K562 (cell line): ENCODE results near the gene SLC25A20. TPM values are rescaled to one million over a fixed set of nuclear protein-coding genes. Genes with fewer than 3 reads are reported as not detected.
"Not testable (repeated sequence)": the region's sequence is repeated elsewhere in the genome, so short reads cannot be mapped to it uniquely, and the experiment has no call there.

Experiments used
- ATAC-seq: fragments of 200-7000 bp; cut with Tn5 transposase; 3 replicates; pipeline ENCODE4 v1.9.1; 2020; ENCODE audit warnings: moderate library complexity
- BruUV-seq: library from RNA; stranded (reverse); fragments of 400-500 nt; replicated peaks from 2 replicates; lab custom pipeline; 2021; lab: Mats Ljungman, UMichigan
- CTCF ChIA-PET: fragments of 300-600 bp; formaldehyde crosslinking; extraction: SDS; loops from one replicate; lab custom pipeline; 2021; ENCODE audit warnings: low intra/inter-chr PET ratio; lab: Yijun Ruan, JAX
- POLR2A ChIA-PET: fragments of 300-600, 350-650 bp; sonication (Branson Sonifier 250); formaldehyde crosslinking; extraction: SDS; loops from one replicate; lab custom pipeline; 2021; ENCODE audit warnings: antibody characterized with exemption, inconsistent platforms; lab: Yijun Ruan, JAX
- DNase-seq, 4 experiments: peaks; one replicate each; pipeline versions ENCODE4 v3.0.0 to v3.0.0-alpha.2; 2011 to 2018; ENCODE audit warnings: low spot score in 3 of 4, mixed read lengths in 3 of 4; ENCODE audit errors: extremely low read depth in 1 of 4
- FAIRE-seq: peaks from 2 replicates; lab custom pipeline; 2011; peaks lifted over from hg19 to GRCh38; lab: Jason Lieb, UNC
- H2AFZ ChIP-seq: 2 replicates; pipeline ENCODE4 v1.6.0; 2011; ENCODE audit warnings: low read depth, low read length, control low read depth, inconsistent platforms
- H3K27ac ChIP-seq: fragments of 200-600 bp; 3 replicates; pipeline ENCODE4 v1.8.0; 2011; ENCODE audit warnings: low read depth, mild to moderate bottlenecking, control low read depth, inconsistent platforms, low read length, moderate library complexity, mixed read lengths; ENCODE audit errors: extremely low read depth
- H3K27me3 ChIP-seq, 2 experiments: fragments of 300-600 bp in 1 of 2; 2 replicates in 1 of 2; 3 replicates in 1 of 2; pipeline versions ENCODE4 v1.6.0 to v1.8.0; 2011; ENCODE audit warnings: inconsistent platforms in 2 of 2, low read length in 2 of 2, mild to moderate bottlenecking in 1 of 2, mixed read lengths in 1 of 2, moderate library complexity in 1 of 2; ENCODE audit not compliant: control insufficient read depth in 2 of 2, insufficient read depth in 2 of 2
- H3K36me3 ChIP-seq: fragments of 300-600 bp; 3 replicates; pipeline ENCODE4 v1.8.0; 2011; ENCODE audit warnings: mild to moderate bottlenecking, low read length, inconsistent platforms; ENCODE audit not compliant: control insufficient read depth, insufficient read depth
- H3K4me1 ChIP-seq, 2 experiments: fragments of 200-600 bp in 1 of 2; replicated peaks in 1 of 2; 2 replicates in 1 of 2; 3 replicates in 1 of 2; pipeline versions ENCODE4 v1.5.1 to v1.8.0; 2011; ENCODE audit warnings: inconsistent platforms in 2 of 2, low read length in 2 of 2, mild to moderate bottlenecking in 1 of 2, mixed read lengths in 1 of 2, moderate library complexity in 1 of 2; ENCODE audit not compliant: control insufficient read depth in 2 of 2, insufficient read depth in 2 of 2
- H3K4me2 ChIP-seq: 2 replicates; pipeline ENCODE4 v1.6.1; 2011; ENCODE audit warnings: low read length, control low read depth, inconsistent platforms, mixed read lengths; ENCODE audit not compliant: insufficient read depth
- H3K4me3 ChIP-seq: fragments of 200-600 bp; sonication (generic), shearing (Covaris generic); 2 replicates; pipeline ENCODE4 v1.5.1; 2016; ENCODE audit warnings: control low read depth, inconsistent platforms
- H3K79me2 ChIP-seq: fragments of 200-600 bp; 3 replicates; pipeline ENCODE4 v1.8.0; 2011; ENCODE audit warnings: low read length, inconsistent platforms; ENCODE audit not compliant: control insufficient read depth, insufficient read depth
- H3K9ac ChIP-seq, 2 experiments: 2 replicates each; pipeline versions ENCODE4 v1.6.0 to v1.6.1; 2011; ENCODE audit warnings: low read depth in 2 of 2, low read length in 2 of 2, control low read depth in 1 of 2, inconsistent platforms in 1 of 2, mild to moderate bottlenecking in 1 of 2, mixed read lengths in 1 of 2; ENCODE audit not compliant: insufficient read depth in 1 of 2
- H3K9me1 ChIP-seq: one replicate; pipeline ENCODE4 v1.6.0; 2011; ENCODE audit warnings: inconsistent platforms, mild to moderate bottlenecking, low read length, moderate library complexity; ENCODE audit not compliant: control insufficient read depth, insufficient read depth
- H3K9me3 ChIP-seq: replicated peaks from 2 replicates; pipeline ENCODE4 v1.5.1; 2011; ENCODE audit warnings: low read depth, low read length, inconsistent platforms; ENCODE audit not compliant: control insufficient read depth, insufficient read depth
- H4K20me1 ChIP-seq: replicated peaks from 2 replicates; pipeline ENCODE4 v1.6.1; 2011; ENCODE audit warnings: low read length, inconsistent platforms, mixed read lengths; ENCODE audit not compliant: control insufficient read depth, insufficient read depth
- EWSR1 ChIP-seq: fragments of 450-650 bp; IDR thresholded peaks from 2 replicates; pipeline ENCODE4 v1.6.1; 2018; ENCODE audit warnings: borderline replicate concordance, mild to moderate bottlenecking, low read depth, moderate library complexity; ENCODE audit not compliant: partially characterized antibody
- FOXK1 ChIP-seq: sonication (generic); formaldehyde crosslinking; IDR thresholded peaks from 2 replicates; pipeline ENCODE4 v1.8.0; 2022; ENCODE audit warnings: missing genetic modification reagents, mild to moderate bottlenecking, borderline replicate concordance
- HNRNPLL ChIP-seq: fragments of 200-400 bp; formaldehyde crosslinking; IDR thresholded peaks from 2 replicates; pipeline ENCODE4 v1.6.1; 2017; ENCODE audit warnings: low read length, low read depth, mild to moderate bottlenecking; ENCODE audit not compliant: poor library complexity, severe bottlenecking
- MNT ChIP-seq, 2 experiments: fragments of 450-650 bp; conservative IDR thresholded peaks; 2 replicates each; pipeline ENCODE4 v1.6.1; 2017; ENCODE audit warnings: mild to moderate bottlenecking in 2 of 2, moderate library complexity in 2 of 2
- RNF2 ChIP-seq: sonication (generic); IDR thresholded peaks from 2 replicates; pipeline ENCODE4 v1.6.1; 2016
- SRSF1 ChIP-seq: fragments of 200-400 bp; formaldehyde crosslinking; IDR thresholded peaks from 2 replicates; pipeline ENCODE4 v1.6.1; 2017; ENCODE audit warnings: mild to moderate bottlenecking, low read depth, low read length, moderate library complexity
- ZNF436 ChIP-seq: fragments of 250-450, 450-650 bp; sonication (Bioruptor Pico); formaldehyde crosslinking; IDR thresholded peaks from 2 replicates; pipeline ENCODE4 v1.7.0; 2020; ENCODE audit warnings: mild to moderate bottlenecking
- WGBS: fragments of 100-300 bp; shearing (Covaris generic); methylation state at CpG from one replicate; pipeline ENCODE4 v1.1.6; 2016; ENCODE audit warnings: low coverage, mixed read lengths; ENCODE audit not compliant: insufficient coverage; ENCODE audit errors: missing lambda C conversion rate; 5-methylcytosine and 5-hydroxymethylcytosine counted together
- in situ Hi-C: fragments of 300-500 bp; cut with MboI; formaldehyde crosslinking; loops from 4 replicates; pipeline ENCODE4 v1.15.0; 2018; ENCODE audit warnings: inconsistent platforms, mixed read lengths
- intact Hi-C: fragments of 100-400 bp; cut with micrococcal nuclease; formaldehyde crosslinking; loops from 2 replicates; pipeline ENCODE4 v1.14.2; 2022
- polyA plus RNA-seq, 8 experiments: library from polyadenylated mRNA; depleted of rRNA in 4 of 8; stranded (reverse) in 5 of 8; unstranded in 3 of 8; fragments of >200 nt; fragmentation: Nextera tagmentation in 2 of 8; fragmentation: Illumina TruSeq in 1 of 8; extraction: Ambion mirVana in 2 of 8; extraction: Trizol in 1 of 8; gene quantifications; 2 replicates each; pipeline versions ENCODE4 v1.2.1 to v1.2.3, GENCODE V29; 2011 to 2014; ENCODE audit warnings: inconsistent platforms in 1 of 8, missing spikeins in 1 of 8
- total RNA-seq, 7 experiments: library from RNA; depleted of rRNA in 6 of 7; stranded (reverse); fragments of >200 nt in 6 of 7; fragmentation: Illumina TruSeq in 2 of 7; extraction: Trizol in 2 of 7; gene quantifications; 2 replicates each; pipeline versions ENCODE4 v1.2.1 to v1.2.3, GENCODE V29; 2011 to 2021; ENCODE audit warnings: low replicate concordance in 1 of 7
- TF ChIP-seq, protein P1 (sequence below): fragments of 150-350 bp; conservative IDR thresholded peaks from 2 replicates; pipeline ENCODE4 v1.6.1; 2014; ENCODE audit warnings: low read length

The SLC25A20 gene
- total and polyA plus RNA-seq, 9 of the 15 experiments (the other 6 are each of a cell fraction or from before 2014, with no cell fraction given) = 14.3 to 48.1 (median 21.6) TPM

DNA sequence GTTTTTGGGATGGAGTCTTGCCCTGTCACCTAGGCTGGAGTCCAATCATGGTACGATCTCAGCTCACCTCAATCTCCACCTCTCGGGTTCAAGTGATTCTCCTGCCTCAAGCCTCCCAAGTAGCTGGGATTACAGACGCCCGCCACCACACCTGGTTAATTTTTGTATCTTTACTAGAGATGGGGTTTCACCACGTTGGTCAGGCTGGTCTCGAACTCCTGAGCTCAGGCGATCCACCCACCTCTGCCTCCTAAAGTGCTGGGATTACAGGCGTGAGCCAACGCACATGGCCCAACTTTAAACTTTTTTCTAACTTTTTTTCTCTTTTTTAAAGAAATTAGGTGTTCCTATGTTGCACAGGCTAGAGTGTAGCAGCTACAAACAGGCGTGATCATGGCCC is 70.8 kb downstream of the SLC25A20 start:
- H3K4me2 ChIP-seq, H3K4me3 ChIP-seq, H3K9ac ChIP-seq, H3K36me3 ChIP-seq, intact Hi-C loops, ATAC-seq, DNase-seq, H2AFZ ChIP-seq, BruUV-seq, H4K20me1 ChIP-seq, H3K4me1 ChIP-seq, FAIRE-seq, H3K9me1 ChIP-seq, H3K9me3 ChIP-seq, in situ Hi-C loops, H3K27me3 ChIP-seq, H3K27ac ChIP-seq, CTCF ChIA-PET: not testable (repeated sequence)
- peaks cover 34% of the 10 kb centered on the region for H3K79me2 ChIP-seq
- POLR2A ChIA-PET = interaction anchor here (1.0 kb wide), 1 partner anchor 8 kb away, joined by 3 read pairs; no protein-coding TSS in a partner anchor
- 86% methylated on average over 8 of the region's 10 CpGs for WGBS

DNA sequence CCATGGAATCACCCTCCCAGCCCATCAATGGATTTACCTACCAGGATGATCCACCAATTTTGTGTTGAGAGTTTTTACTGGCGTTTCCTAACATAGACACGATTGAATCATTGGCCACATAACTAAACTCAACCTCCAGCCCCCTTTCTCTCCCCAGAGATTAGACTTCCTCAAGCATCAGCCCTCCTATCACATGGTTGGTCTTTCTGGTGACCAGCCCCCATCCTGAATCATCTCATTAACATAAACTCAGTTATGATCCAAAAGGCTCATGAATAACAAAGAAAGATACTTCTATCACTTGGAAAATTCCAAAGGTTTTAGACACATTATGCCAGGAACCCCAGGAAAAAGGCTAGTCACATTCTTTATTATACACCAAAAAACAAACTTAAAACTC is 72.2 kb downstream of the SLC25A20 start:
- no peak overlapping the region for H3K4me2 ChIP-seq
- 11% methylated on average over 2 of the region's 2 CpGs for WGBS
- H3K27ac ChIP-seq = no peak overlapping the region
- intact Hi-C loops = no loop called here
- H3K79me2 ChIP-seq = peaks cover 34% of the 10 kb centered on the region
- H4K20me1 ChIP-seq = no peaks in the 10 kb centered on the region
- H3K4me3 ChIP-seq = no peak overlapping the region
- BruUV-seq = no TSS peak
- H3K9me3 ChIP-seq = no peaks in the 10 kb centered on the region
- peak in 2 of 4 experiments; percentile 33 to 44 for DNase-seq
- H3K9me1 ChIP-seq = no peaks in the 10 kb centered on the region
- no peaks in the 10 kb centered on the region for H3K27me3 ChIP-seq
- ChIA-PET CTCF (no interaction called here), POLR2A (interaction anchor here (0.6 kb wide), 1 partner anchor 22 kb away, joined by 4 read pairs; no protein-coding TSS in a partner anchor)
- in situ Hi-C loops = no loop called here
- peaks cover 3% of the 10 kb centered on the region; the same call in 1 of the 3 replicates for H3K36me3 ChIP-seq
- H2AFZ ChIP-seq = no peak overlapping the region
- no peak overlapping the region; a peak in 1 of 4 replicates for H3K9ac ChIP-seq
- FAIRE-seq = peak; percentile 57
- peaks cover 0 to 6% of the 10 kb centered on the region in 2 experiments; a peak in 1 of 5 replicates for H3K4me1 ChIP-seq
- ATAC-seq = peak; percentile 83
- TF ChIP-seq RNF2 (no peak), ZNF436 (CRISPR knock-in tag) (no peak), SRSF1 (no peak), MNT (conservative IDR thresholded peaks at IDR 0.05) (0 out of 4 replicates have a peak, but pooled peaks of 1 of the 2 experiments have one; percentile 19), FOXK1 (CRISPR knock-in tag) (no peak), EWSR1 (no peak), HNRNPLL (no peak)
- TF ChIP-seq, protein P1, sequence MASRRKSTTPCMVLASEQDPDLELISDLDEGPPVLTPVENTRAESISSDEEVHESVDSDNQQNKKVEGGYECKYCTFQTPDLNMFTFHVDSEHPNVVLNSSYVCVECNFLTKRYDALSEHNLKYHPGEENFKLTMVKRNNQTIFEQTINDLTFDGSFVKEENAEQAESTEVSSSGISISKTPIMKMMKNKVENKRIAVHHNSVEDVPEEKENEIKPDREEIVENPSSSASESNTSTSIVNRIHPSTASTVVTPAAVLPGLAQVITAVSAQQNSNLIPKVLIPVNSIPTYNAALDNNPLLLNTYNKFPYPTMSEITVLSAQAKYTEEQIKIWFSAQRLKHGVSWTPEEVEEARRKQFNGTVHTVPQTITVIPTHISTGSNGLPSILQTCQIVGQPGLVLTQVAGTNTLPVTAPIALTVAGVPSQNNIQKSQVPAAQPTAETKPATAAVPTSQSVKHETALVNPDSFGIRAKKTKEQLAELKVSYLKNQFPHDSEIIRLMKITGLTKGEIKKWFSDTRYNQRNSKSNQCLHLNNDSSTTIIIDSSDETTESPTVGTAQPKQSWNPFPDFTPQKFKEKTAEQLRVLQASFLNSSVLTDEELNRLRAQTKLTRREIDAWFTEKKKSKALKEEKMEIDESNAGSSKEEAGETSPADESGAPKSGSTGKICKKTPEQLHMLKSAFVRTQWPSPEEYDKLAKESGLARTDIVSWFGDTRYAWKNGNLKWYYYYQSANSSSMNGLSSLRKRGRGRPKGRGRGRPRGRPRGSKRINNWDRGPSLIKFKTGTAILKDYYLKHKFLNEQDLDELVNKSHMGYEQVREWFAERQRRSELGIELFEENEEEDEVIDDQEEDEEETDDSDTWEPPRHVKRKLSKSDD = no peak
